ENCODE data around the gene TPP2. TPM values are rescaled to one million over a fixed set of nuclear protein-coding genes. Genes with fewer than 3 reads are reported as not detected.

Gene TPP2
- polyA plus RNA-seq, 1 donor (not counting 4 experiments of a cell fraction or from before 2014, with no cell fraction given) = 41.2 TPM

DNA sequence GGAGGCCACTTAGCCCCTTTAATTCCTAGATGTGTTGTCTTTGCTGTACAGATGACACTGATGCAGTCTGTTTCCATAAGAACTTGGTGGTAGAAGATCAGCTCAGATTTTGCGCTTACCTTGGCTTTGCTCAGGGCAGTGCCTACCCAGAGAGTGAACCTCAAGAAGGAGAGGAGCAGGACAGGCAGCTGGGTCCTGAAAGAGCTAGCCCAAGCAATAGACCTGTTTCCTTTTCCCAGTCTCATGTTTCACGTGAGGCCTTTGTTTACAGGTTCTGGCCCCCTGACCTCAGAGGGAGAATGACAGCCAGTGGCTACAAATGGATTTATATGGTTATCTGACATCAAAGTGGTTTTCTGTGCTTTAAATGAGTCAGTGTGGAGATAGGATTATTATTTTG lies 58.0 kb downstream of the TPP2 start:
- dilution Hi-C loops (cut with MboI; ENCODE audit: extremely low pct_ligation_motif_present, low sequenced_read_pairs) = no loop called here
- Histone ChIP-seq H3K9me3 (ENCODE audit: control insufficient read depth, low read depth, low read length) (no peaks in the 10 kb centered on the region), H3K27me3 (ENCODE audit: control insufficient read depth, extremely low read depth, insufficient read depth, low read length) (no peaks in the 10 kb centered on the region)

DNA sequence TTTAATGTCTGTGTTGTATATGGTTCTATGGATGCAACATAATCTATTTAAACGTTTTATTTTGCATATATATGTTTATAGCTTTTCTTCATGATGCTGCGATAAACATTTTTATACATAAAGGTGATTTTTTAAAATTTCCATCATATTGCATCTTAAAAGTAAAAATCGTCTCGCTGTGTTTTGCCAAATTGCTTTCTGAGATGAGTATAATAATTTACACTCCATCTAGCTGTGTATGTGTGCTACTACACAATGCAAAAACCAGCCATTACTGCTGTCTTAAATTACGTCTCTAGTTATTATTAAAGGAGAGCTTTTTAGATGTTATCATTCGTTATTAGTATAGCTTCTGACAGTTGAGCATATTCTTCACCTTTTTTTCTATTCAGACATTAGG lies 60.8 kb downstream of the TPP2 start:
- dilution Hi-C loops (cut with MboI; ENCODE audit: extremely low pct_ligation_motif_present, low sequenced_read_pairs) = no loop called here
- no peak for TF ChIP-seq EZH2 (IDR thresholded peaks at IDR 0.05; ENCODE audit: low read length)
- peak in 2 of 3 experiments; percentile 13 to 30 for TF ChIP-seq CTCF (optimal IDR thresholded peaks at IDR 0.05 in 1 of 3, IDR thresholded peaks at IDR 0.05 in 1 of 3, conservative IDR thresholded peaks at IDR 0.05 in 1 of 3; ENCODE audit: extremely low read depth in 1 of 3, insufficient read depth in 2 of 3, low read length in 3 of 3)
- DNase-seq (ENCODE audit: low read depth, low spot score) (no peak), FAIRE-seq (no peak)
- Histone ChIP-seq H3K4me1 (ENCODE audit: control insufficient read depth, extremely low read depth, insufficient read depth, low read length) (no peaks in the 10 kb centered on the region), H3K9me1 (ENCODE audit: control insufficient read depth, extremely low read depth, insufficient read depth, low read length) (no peaks in the 10 kb centered on the region), H3K4me2 (ENCODE audit: control insufficient read depth, extremely low read depth, insufficient read depth, low read depth, low read length) (no peak overlapping the region), H3K36me3 (ENCODE audit: control insufficient read depth in 2 of 2, extremely low read depth in 1 of 2, insufficient read depth in 2 of 2, low read length in 2 of 2) (peaks cover 6 to 8% of the 10 kb centered on the region in 2 experiments), H3K9ac (ENCODE audit: control insufficient read depth, extremely low read depth, insufficient read depth, low read length) (no peak overlapping the region), H3K79me2 (ENCODE audit: control insufficient read depth, insufficient read depth, low read length) (no peaks in the 10 kb centered on the region), H3K27ac (ENCODE audit: control insufficient read depth, insufficient read depth, low read length) (no peak overlapping the region), H4K20me1 (ENCODE audit: control insufficient read depth, extremely low read depth, insufficient read depth, low read length) (no peaks in the 10 kb centered on the region), H3K4me3 (ENCODE audit: control insufficient read depth in 2 of 3, extremely low read depth in 1 of 3, insufficient read depth in 2 of 3, low read depth in 1 of 3, low read length in 3 of 3) (no peak overlapping the region), H3K27me3 (ENCODE audit: control insufficient read depth, extremely low read depth, insufficient read depth, low read length) (no peaks in the 10 kb centered on the region), H3K9me3 (ENCODE audit: control insufficient read depth, low read depth, low read length) (no peaks in the 10 kb centered on the region), H2AFZ (ENCODE audit: control insufficient read depth, low read length) (no peak overlapping the region)

More for the DNA sequence above, 58.0 kb downstream of the TPP2 start:
- H4K20me1 ChIP-seq (ENCODE audit: control insufficient read depth, extremely low read depth, insufficient read depth, low read length) = no peaks in the 10 kb centered on the region
- H3K79me2 ChIP-seq (ENCODE audit: control insufficient read depth, insufficient read depth, low read length) = no peaks in the 10 kb centered on the region
- DNase-seq (ENCODE audit: low read depth, low spot score) (no peak), FAIRE-seq (no peak)
- H3K27ac ChIP-seq (ENCODE audit: control insufficient read depth, insufficient read depth, low read length) = no peak overlapping the region
- no peak overlapping the region for H3K4me2 ChIP-seq (ENCODE audit: control insufficient read depth, extremely low read depth, insufficient read depth, low read depth, low read length)
- H3K4me1 ChIP-seq (ENCODE audit: control insufficient read depth, extremely low read depth, insufficient read depth, low read length) = no peaks in the 10 kb centered on the region
- peaks cover 6 to 10% of the 10 kb centered on the region in 2 experiments for H3K36me3 ChIP-seq (ENCODE audit: control insufficient read depth in 2 of 2, extremely low read depth in 1 of 2, insufficient read depth in 2 of 2, low read length in 2 of 2)
- H3K4me3 ChIP-seq (ENCODE audit: control insufficient read depth in 2 of 3, extremely low read depth in 1 of 3, insufficient read depth in 2 of 3, low read depth in 1 of 3, low read length in 3 of 3) = no peak overlapping the region
- H3K9ac ChIP-seq (ENCODE audit: control insufficient read depth, extremely low read depth, insufficient read depth, low read length) = no peak overlapping the region
- TF ChIP-seq EZH2 (IDR thresholded peaks at IDR 0.05; ENCODE audit: low read length) (no peak), CTCF (optimal IDR thresholded peaks at IDR 0.05 in 1 of 3, IDR thresholded peaks at IDR 0.05 in 1 of 3, conservative IDR thresholded peaks at IDR 0.05 in 1 of 3; ENCODE audit: extremely low read depth in 1 of 3, insufficient read depth in 2 of 3, low read length in 3 of 3) (no peak)
- H2AFZ ChIP-seq (ENCODE audit: control insufficient read depth, low read length) = no peak overlapping the region
- H3K9me1 ChIP-seq (ENCODE audit: control insufficient read depth, extremely low read depth, insufficient read depth, low read length) = no peaks in the 10 kb centered on the region
